Liver (tissue), 9 donors: ENCODE data around the gene PDCD10. TPM values are rescaled to one million over a fixed set of nuclear protein-coding genes. Genes with fewer than 3 reads are reported as not detected.

Experiments
- DNase-seq: peaks from one replicate; pipeline ENCODE4 v3.0.0-alpha.2; 2017; ENCODE audit warnings: low spot score
- H3K27ac ChIP-seq, 2 donors: one replicate each; pipeline ENCODE4 v1.7.0; 2013; ENCODE audit warnings: inconsistent platforms in 2 of 2, low read length in 2 of 2, control low read depth in 1 of 2, low read depth in 1 of 2, mild to moderate bottlenecking in 1 of 2
- H3K27me3 ChIP-seq, 4 donors: one replicate each; pipeline versions ENCODE4 v1.6.1 to v1.7.0; 2013; ENCODE audit warnings: low read length in 3 of 4, inconsistent platforms in 1 of 4, mild to moderate bottlenecking in 1 of 4, moderate library complexity in 1 of 4; ENCODE audit not compliant: control insufficient read depth in 4 of 4, insufficient read depth in 4 of 4
- H3K36me3 ChIP-seq, 4 donors: one replicate each; pipeline versions ENCODE4 v1.6.1 to v1.7.0; 2013; ENCODE audit warnings: low read length in 3 of 4, mild to moderate bottlenecking in 3 of 4, low read depth in 1 of 4, moderate library complexity in 1 of 4; ENCODE audit not compliant: control insufficient read depth in 4 of 4, insufficient read depth in 3 of 4
- H3K4me1 ChIP-seq, 4 donors: one replicate each; pipeline versions ENCODE4 v1.6.1 to v1.7.0; 2013; ENCODE audit warnings: low read length in 3 of 4, mild to moderate bottlenecking in 3 of 4, moderate library complexity in 1 of 4; ENCODE audit not compliant: control insufficient read depth in 4 of 4, insufficient read depth in 4 of 4
- H3K4me3 ChIP-seq, 3 donors: one replicate each; pipeline versions ENCODE4 v1.6.1 to v1.7.0; 2013; ENCODE audit warnings: low read length in 3 of 3, control low read depth in 1 of 3, low read depth in 1 of 3, mild to moderate bottlenecking in 1 of 3
- H3K9ac ChIP-seq, 2 donors: one replicate each; pipeline ENCODE4 v1.7.0; 2013; ENCODE audit warnings: low read length in 2 of 2, mild to moderate bottlenecking in 2 of 2, moderate library complexity in 2 of 2, control low read depth in 1 of 2, low read depth in 1 of 2
- H3K9me3 ChIP-seq, 4 donors: one replicate each; pipeline versions ENCODE4 v1.6.1 to v1.7.0; 2013; ENCODE audit warnings: low read length in 3 of 4; ENCODE audit not compliant: control insufficient read depth in 4 of 4
- FOXA1 ChIP-seq: IDR thresholded peaks from 2 replicates; pipeline ENCODE4 v1.6.1; 2016; ENCODE audit warnings: antibody characterized with exemption
- FOXA2 ChIP-seq: IDR thresholded peaks from 2 replicates; pipeline ENCODE4 v1.6.1; 2016; ENCODE audit warnings: antibody characterized with exemption
- GABPA ChIP-seq, 2 donors: IDR thresholded peaks in 1 of 2; conservative IDR thresholded peaks in 1 of 2; 2 replicates each; pipeline ENCODE4 v1.6.1; 2016; ENCODE audit warnings: antibody characterized with exemption in 2 of 2, mild to moderate bottlenecking in 1 of 2, moderate library complexity in 1 of 2
- HNF4A ChIP-seq, 2 donors: conservative IDR thresholded peaks; 2 replicates each; pipeline ENCODE4 v1.6.1; 2016; ENCODE audit warnings: antibody characterized with exemption in 2 of 2, mild to moderate bottlenecking in 2 of 2
- HNF4G ChIP-seq: IDR thresholded peaks from 2 replicates; pipeline ENCODE4 v1.6.1; 2016; ENCODE audit warnings: antibody characterized with exemption
- JUND ChIP-seq, 2 donors: IDR thresholded peaks; 2 replicates each; pipeline ENCODE4 v1.6.1; 2016; ENCODE audit warnings: antibody characterized with exemption in 2 of 2
- NR2F2 ChIP-seq: IDR thresholded peaks from 2 replicates; pipeline ENCODE4 v1.6.1; 2016; ENCODE audit warnings: antibody characterized with exemption
- RAD21 ChIP-seq, 2 donors: IDR thresholded peaks; 2 replicates each; pipeline ENCODE4 v1.6.1; 2016; ENCODE audit warnings: antibody characterized with exemption in 2 of 2, mild to moderate bottlenecking in 2 of 2
- RXRA ChIP-seq, 2 donors: IDR thresholded peaks; 2 replicates each; pipeline ENCODE4 v1.6.1; 2017 to 2018; ENCODE audit warnings: antibody characterized with exemption in 2 of 2, mild to moderate bottlenecking in 1 of 2
- TAF1 ChIP-seq: conservative IDR thresholded peaks from 2 replicates; pipeline ENCODE4 v1.6.1; 2016; ENCODE audit warnings: antibody characterized with exemption, mild to moderate bottlenecking
- YY1 ChIP-seq: IDR thresholded peaks from 2 replicates; pipeline ENCODE4 v1.6.1; 2016; ENCODE audit warnings: antibody characterized with exemption, mild to moderate bottlenecking
- WGBS: extraction: QIAGEN DNeasy Blood & Tissue Kit; methylation state at CpG from one replicate; pipeline ENCODE4 v1.1.7; 2013; 5-methylcytosine and 5-hydroxymethylcytosine counted together
- polyA plus RNA-seq, 2 donors: library from polyadenylated mRNA; stranded (reverse) in 1 of 2; unstranded in 1 of 2; fragments of 200-250 nt in 1 of 2; fragments of >200 nt in 1 of 2; fragmentation: Nextera tagmentation in 1 of 2; extraction: Ambion mirVana in 1 of 2; gene quantifications; one replicate each; pipeline versions ENCODE4 v1.2.1 to v1.2.3, GENCODE V29; 2013 to 2015
- total RNA-seq, 2 donors: library from RNA; depleted of rRNA; stranded (reverse); fragments of >200 nt; gene quantifications; one replicate each; pipeline ENCODE4 v1.2.3, GENCODE V29; 2014
- TF ChIP-seq, protein P1 (sequence below): IDR thresholded peaks from 2 replicates; pipeline ENCODE4 v1.6.1; 2016; ENCODE audit warnings: antibody characterized with exemption
- TF ChIP-seq, protein P2 (sequence below): IDR thresholded peaks from 2 replicates; pipeline ENCODE4 v1.6.1; 2016; ENCODE audit warnings: antibody characterized with exemption
- TF ChIP-seq, protein P3 (sequence below): IDR thresholded peaks from 2 replicates; pipeline ENCODE4 v1.6.1; 2016; ENCODE audit warnings: antibody characterized with exemption
- TF ChIP-seq, protein P4 (sequence below): IDR thresholded peaks from 2 replicates; pipeline ENCODE4 v1.6.1; 2016; ENCODE audit warnings: antibody characterized with exemption, mild to moderate bottlenecking
- TF ChIP-seq, protein P5 (sequence below): fragments of 150-350 bp; IDR thresholded peaks from 2 replicates; pipeline ENCODE4 v1.5.1; 2017; ENCODE audit warnings: improper control_type of control experiment, low read depth, low read length; ENCODE audit not compliant: missing input control
- donor health status: healthy.
- donor health status: healthy.
- donor health status: healthy.
- donor health status: healthy.
- donor health status: healthy.

PDCD10 gene
- total and polyA plus RNA-seq, 4 donors: 17.5 to 84.0 (median 22.5) TPM

DNA sequence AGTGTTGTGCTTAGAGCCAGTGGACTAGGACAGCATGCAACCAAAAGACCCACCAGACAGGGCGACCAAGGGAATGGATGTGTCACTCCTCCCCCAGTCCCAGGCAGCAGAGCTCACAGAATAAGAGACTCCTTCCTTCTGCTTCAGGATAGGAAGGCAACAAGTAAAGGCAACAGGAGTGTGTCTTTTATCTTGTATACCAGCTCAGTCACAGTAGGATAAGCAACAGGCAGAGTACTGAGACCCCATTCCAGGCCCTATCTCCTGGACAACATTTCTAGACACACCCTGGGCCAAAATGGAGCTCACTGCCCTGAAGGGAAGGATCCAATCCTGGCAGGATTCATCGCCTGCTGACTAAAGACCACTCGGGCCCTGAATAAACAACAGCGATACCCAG, 25.0 kb downstream of the PDCD10 start:
- no peaks in the 10 kb centered on the region for H3K27me3 ChIP-seq
- H3K4me1 ChIP-seq: no peaks in the 10 kb centered on the region
- H3K36me3 ChIP-seq: peaks cover 2 to 16% (median 12%) of the 10 kb centered on the region in 4 donors
- no peak overlapping the region for H3K27ac ChIP-seq
- 97% methylated on average over 4 of the region's 4 CpGs for WGBS
- no peak for TF ChIP-seq JUND (IDR thresholded peaks at IDR 0.05)
- TF ChIP-seq RAD21 (IDR thresholded peaks at IDR 0.05): no peak
- TF ChIP-seq TAF1: no peak
- no peak for TF ChIP-seq YY1
- TF ChIP-seq, protein P1, sequence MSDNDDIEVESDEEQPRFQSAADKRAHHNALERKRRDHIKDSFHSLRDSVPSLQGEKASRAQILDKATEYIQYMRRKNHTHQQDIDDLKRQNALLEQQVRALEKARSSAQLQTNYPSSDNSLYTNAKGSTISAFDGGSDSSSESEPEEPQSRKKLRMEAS: no peak
- no peak for TF ChIP-seq FOXA1
- TF ChIP-seq, protein P2, sequence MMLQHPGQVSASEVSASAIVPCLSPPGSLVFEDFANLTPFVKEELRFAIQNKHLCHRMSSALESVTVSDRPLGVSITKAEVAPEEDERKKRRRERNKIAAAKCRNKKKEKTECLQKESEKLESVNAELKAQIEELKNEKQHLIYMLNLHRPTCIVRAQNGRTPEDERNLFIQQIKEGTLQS: no peak
- TF ChIP-seq, protein P3, sequence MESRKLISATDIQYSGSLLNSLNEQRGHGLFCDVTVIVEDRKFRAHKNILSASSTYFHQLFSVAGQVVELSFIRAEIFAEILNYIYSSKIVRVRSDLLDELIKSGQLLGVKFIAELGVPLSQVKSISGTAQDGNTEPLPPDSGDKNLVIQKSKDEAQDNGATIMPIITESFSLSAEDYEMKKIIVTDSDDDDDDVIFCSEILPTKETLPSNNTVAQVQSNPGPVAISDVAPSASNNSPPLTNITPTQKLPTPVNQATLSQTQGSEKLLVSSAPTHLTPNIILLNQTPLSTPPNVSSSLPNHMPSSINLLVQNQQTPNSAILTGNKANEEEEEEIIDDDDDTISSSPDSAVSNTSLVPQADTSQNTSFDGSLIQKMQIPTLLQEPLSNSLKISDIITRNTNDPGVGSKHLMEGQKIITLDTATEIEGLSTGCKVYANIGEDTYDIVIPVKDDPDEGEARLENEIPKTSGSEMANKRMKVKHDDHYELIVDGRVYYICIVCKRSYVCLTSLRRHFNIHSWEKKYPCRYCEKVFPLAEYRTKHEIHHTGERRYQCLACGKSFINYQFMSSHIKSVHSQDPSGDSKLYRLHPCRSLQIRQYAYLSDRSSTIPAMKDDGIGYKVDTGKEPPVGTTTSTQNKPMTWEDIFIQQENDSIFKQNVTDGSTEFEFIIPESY: no peak
- TF ChIP-seq FOXA2: no peak
- no peak for TF ChIP-seq HNF4G
- no peak for TF ChIP-seq HNF4A (conservative IDR thresholded peaks at IDR 0.05)
- TF ChIP-seq, protein P4, sequence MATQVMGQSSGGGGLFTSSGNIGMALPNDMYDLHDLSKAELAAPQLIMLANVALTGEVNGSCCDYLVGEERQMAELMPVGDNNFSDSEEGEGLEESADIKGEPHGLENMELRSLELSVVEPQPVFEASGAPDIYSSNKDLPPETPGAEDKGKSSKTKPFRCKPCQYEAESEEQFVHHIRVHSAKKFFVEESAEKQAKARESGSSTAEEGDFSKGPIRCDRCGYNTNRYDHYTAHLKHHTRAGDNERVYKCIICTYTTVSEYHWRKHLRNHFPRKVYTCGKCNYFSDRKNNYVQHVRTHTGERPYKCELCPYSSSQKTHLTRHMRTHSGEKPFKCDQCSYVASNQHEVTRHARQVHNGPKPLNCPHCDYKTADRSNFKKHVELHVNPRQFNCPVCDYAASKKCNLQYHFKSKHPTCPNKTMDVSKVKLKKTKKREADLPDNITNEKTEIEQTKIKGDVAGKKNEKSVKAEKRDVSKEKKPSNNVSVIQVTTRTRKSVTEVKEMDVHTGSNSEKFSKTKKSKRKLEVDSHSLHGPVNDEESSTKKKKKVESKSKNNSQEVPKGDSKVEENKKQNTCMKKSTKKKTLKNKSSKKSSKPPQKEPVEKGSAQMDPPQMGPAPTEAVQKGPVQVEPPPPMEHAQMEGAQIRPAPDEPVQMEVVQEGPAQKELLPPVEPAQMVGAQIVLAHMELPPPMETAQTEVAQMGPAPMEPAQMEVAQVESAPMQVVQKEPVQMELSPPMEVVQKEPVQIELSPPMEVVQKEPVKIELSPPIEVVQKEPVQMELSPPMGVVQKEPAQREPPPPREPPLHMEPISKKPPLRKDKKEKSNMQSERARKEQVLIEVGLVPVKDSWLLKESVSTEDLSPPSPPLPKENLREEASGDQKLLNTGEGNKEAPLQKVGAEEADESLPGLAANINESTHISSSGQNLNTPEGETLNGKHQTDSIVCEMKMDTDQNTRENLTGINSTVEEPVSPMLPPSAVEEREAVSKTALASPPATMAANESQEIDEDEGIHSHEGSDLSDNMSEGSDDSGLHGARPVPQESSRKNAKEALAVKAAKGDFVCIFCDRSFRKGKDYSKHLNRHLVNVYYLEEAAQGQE: no peak
- no peak for TF ChIP-seq GABPA (IDR thresholded peaks at IDR 0.05 in 1 of 2, conservative IDR thresholded peaks at IDR 0.05 in 1 of 2)
- no peak for TF ChIP-seq NR2F2
- TF ChIP-seq RXRA (IDR thresholded peaks at IDR 0.05): no peak
- TF ChIP-seq, protein P5, sequence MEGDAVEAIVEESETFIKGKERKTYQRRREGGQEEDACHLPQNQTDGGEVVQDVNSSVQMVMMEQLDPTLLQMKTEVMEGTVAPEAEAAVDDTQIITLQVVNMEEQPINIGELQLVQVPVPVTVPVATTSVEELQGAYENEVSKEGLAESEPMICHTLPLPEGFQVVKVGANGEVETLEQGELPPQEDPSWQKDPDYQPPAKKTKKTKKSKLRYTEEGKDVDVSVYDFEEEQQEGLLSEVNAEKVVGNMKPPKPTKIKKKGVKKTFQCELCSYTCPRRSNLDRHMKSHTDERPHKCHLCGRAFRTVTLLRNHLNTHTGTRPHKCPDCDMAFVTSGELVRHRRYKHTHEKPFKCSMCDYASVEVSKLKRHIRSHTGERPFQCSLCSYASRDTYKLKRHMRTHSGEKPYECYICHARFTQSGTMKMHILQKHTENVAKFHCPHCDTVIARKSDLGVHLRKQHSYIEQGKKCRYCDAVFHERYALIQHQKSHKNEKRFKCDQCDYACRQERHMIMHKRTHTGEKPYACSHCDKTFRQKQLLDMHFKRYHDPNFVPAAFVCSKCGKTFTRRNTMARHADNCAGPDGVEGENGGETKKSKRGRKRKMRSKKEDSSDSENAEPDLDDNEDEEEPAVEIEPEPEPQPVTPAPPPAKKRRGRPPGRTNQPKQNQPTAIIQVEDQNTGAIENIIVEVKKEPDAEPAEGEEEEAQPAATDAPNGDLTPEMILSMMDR: no peak
- H3K9ac ChIP-seq: no peak overlapping the region
- no peak overlapping the region for H3K4me3 ChIP-seq
- peak; percentile 44 for DNase-seq
- no peaks in the 10 kb centered on the region for H3K9me3 ChIP-seq

DNA sequence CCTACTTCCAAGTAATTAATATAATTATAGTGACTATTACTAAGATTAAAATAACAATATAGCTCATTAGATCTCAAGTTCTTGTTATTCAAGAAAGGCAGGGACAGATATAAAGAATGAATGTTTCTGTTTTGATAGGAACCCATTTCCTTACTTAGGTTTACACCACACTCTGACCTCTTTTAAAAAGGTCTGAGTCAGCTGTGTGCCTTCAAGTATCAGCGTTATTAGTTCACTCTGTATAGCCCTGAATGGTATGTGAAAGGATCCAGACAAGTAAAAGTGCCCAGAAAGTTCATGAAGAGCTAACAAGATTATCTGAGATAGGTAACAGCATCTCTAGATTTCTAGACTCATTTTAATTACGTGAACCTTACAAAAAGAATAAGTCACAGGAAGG, 28.9 kb downstream of the PDCD10 start:
- WGBS: 74% methylated on average over 2 of the region's 2 CpGs
- no peaks in the 10 kb centered on the region for H3K9me3 ChIP-seq
- no peak overlapping the region for H3K27ac ChIP-seq
- H3K4me1 ChIP-seq: no peaks in the 10 kb centered on the region
- H3K4me3 ChIP-seq: no peak overlapping the region
- no peaks in the 10 kb centered on the region for H3K27me3 ChIP-seq
- H3K9ac ChIP-seq: no peak overlapping the region
- no peak for DNase-seq
- H3K36me3 ChIP-seq: peaks cover 2 to 27% (median 12%) of the 10 kb centered on the region in 4 donors
- TF ChIP-seq YY1 (no peak), TAF1 (no peak), RXRA (IDR thresholded peaks at IDR 0.05) (no peak)
- TF ChIP-seq, protein P2: no peak
- TF ChIP-seq, protein P4: no peak
- TF ChIP-seq, protein P5: no peak
- TF ChIP-seq, protein P1: no peak
